Measurements from ENCODE around the gene BARX1.

BARX1 gene

GRCh38 chr9:93948441-93949072 lies 6.6 kb downstream of the BARX1 start:
- no peaks in the 10 kb centered on the region for H3K9me2 ChIP-seq (replicated peaks; ENCODE audit: insufficient read depth, low read length)
- no peaks in the 10 kb centered on the region for H3K9me3 ChIP-seq (ENCODE audit: insufficient read depth, low read length)
- TF ChIP-seq, protein P1, sequence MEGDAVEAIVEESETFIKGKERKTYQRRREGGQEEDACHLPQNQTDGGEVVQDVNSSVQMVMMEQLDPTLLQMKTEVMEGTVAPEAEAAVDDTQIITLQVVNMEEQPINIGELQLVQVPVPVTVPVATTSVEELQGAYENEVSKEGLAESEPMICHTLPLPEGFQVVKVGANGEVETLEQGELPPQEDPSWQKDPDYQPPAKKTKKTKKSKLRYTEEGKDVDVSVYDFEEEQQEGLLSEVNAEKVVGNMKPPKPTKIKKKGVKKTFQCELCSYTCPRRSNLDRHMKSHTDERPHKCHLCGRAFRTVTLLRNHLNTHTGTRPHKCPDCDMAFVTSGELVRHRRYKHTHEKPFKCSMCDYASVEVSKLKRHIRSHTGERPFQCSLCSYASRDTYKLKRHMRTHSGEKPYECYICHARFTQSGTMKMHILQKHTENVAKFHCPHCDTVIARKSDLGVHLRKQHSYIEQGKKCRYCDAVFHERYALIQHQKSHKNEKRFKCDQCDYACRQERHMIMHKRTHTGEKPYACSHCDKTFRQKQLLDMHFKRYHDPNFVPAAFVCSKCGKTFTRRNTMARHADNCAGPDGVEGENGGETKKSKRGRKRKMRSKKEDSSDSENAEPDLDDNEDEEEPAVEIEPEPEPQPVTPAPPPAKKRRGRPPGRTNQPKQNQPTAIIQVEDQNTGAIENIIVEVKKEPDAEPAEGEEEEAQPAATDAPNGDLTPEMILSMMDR (IDR thresholded peaks at IDR 0.05; ENCODE audit: insufficient read depth, low read length, poor library complexity, severe bottlenecking), result no peak
- TF ChIP-seq EZH2phosphoT487 (conservative IDR thresholded peaks at IDR 0.05; ENCODE audit: low read length), result no peak
- H3K9ac ChIP-seq (ENCODE audit: low read length), result no peak overlapping the region
- H3K4me2 ChIP-seq (ENCODE audit: low read depth, low read length, poor library complexity, severe bottlenecking), result no peak overlapping the region
- H3K4me3 ChIP-seq (ENCODE audit: insufficient read depth, low read length, poor library complexity, severe bottlenecking), result no peak overlapping the region
- no peaks in the 10 kb centered on the region for H3K79me2 ChIP-seq (ENCODE audit: insufficient read depth, low read length)
- H3K36me3 ChIP-seq (ENCODE audit: low read length), result no peaks in the 10 kb centered on the region
- no peaks in the 10 kb centered on the region for H3K27me3 ChIP-seq (ENCODE audit: low read length)
- H3K27ac ChIP-seq (ENCODE audit: low read depth, low read length), result no peak overlapping the region
- no peaks in the 10 kb centered on the region for H3F3A ChIP-seq (ENCODE audit: insufficient read depth)
- H2AFZ ChIP-seq (ENCODE audit: low read depth, low read length, severe bottlenecking), result no peak overlapping the region
- no peaks in the 10 kb centered on the region for H4K20me1 ChIP-seq (ENCODE audit: low read depth, low read length)

DNA sequence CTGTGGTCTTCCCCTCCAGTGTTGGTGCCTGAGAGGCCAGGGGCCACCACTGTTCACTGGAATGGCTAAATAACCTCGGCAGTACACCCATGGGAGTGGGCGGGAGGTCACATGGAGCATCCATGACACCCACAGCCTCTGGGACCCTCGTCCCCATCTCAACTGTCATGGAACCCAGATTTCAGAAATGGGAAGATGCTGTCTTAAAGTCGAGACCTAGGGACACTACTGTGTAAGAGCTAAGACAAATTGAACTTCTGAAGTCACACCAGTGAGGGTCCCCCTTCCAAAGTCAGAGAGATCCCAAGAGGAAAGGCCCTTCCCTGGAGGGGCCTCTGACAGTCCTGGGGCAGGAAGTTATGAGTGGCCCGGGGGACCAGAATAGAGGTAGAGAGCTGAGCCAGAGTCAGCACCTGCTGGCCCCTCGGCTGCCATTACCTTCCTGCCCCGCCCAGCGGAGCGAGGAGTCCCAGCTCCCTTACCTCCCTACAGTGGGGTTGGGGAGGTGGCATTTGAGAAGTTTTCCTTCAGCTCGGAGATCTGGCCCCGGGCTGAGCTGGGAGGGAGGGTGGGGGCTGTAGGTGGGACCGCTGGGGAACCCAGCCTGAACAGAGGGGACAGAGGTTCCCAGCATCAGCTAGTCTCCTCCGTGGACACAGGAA lies 7.6 kb downstream of the BARX1 start:
- no peaks in the 10 kb centered on the region for H3K9me3 ChIP-seq (ENCODE audit: insufficient read depth, low read length)
- no peaks in the 10 kb centered on the region for H3F3A ChIP-seq (ENCODE audit: insufficient read depth)
- no peaks in the 10 kb centered on the region for H4K20me1 ChIP-seq (ENCODE audit: low read depth, low read length)
- H3K27ac ChIP-seq (ENCODE audit: low read depth, low read length), result no peak overlapping the region
- TF ChIP-seq, protein P1 (IDR thresholded peaks at IDR 0.05; ENCODE audit: insufficient read depth, low read length, poor library complexity, severe bottlenecking), result no peak
- TF ChIP-seq EZH2phosphoT487 (conservative IDR thresholded peaks at IDR 0.05; ENCODE audit: low read length), result no peak
- H3K79me2 ChIP-seq (ENCODE audit: insufficient read depth, low read length), result no peaks in the 10 kb centered on the region
- no peak overlapping the region for H3K9ac ChIP-seq (ENCODE audit: low read length)
- H3K4me2 ChIP-seq (ENCODE audit: low read depth, low read length, poor library complexity, severe bottlenecking), result no peak overlapping the region
- no peaks in the 10 kb centered on the region for H3K9me2 ChIP-seq (replicated peaks; ENCODE audit: insufficient read depth, low read length)
- H2AFZ ChIP-seq (ENCODE audit: low read depth, low read length, severe bottlenecking), result no peak overlapping the region
- H3K27me3 ChIP-seq (ENCODE audit: low read length), result no peaks in the 10 kb centered on the region
- no peaks in the 10 kb centered on the region for H3K36me3 ChIP-seq (ENCODE audit: low read length)
- no peak overlapping the region for H3K4me3 ChIP-seq (ENCODE audit: insufficient read depth, low read length, poor library complexity, severe bottlenecking)

DNA sequence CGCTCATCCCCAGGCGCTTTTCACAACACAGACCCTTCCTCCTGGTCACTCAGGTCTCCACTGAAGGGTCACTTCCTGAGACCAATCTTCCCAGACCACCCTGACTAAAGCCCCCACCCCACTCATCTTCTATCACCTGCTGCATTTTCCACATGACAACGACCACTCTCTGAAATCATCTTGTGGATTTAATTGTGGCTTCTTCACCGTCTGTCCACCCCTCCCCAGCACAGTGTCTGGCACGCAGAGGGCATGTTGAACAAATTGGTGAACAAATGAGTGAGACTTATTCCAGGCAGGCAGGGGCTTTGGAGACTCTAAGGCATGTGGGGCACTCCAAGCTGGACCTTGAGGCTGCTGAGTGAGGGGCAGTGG lies 8.8 kb downstream of the BARX1 start:
- H2AFZ ChIP-seq (ENCODE audit: low read depth, low read length, severe bottlenecking), result no peak overlapping the region
- no peak overlapping the region for H3K4me2 ChIP-seq (ENCODE audit: low read depth, low read length, poor library complexity, severe bottlenecking)
- TF ChIP-seq EZH2phosphoT487 (conservative IDR thresholded peaks at IDR 0.05; ENCODE audit: low read length), result no peak
- TF ChIP-seq, protein P1 (IDR thresholded peaks at IDR 0.05; ENCODE audit: insufficient read depth, low read length, poor library complexity, severe bottlenecking), result no peak
- no peak overlapping the region for H3K9ac ChIP-seq (ENCODE audit: low read length)
- H4K20me1 ChIP-seq (ENCODE audit: low read depth, low read length), result no peaks in the 10 kb centered on the region
- no peaks in the 10 kb centered on the region for H3F3A ChIP-seq (ENCODE audit: insufficient read depth)
- H3K27me3 ChIP-seq (ENCODE audit: low read length), result no peaks in the 10 kb centered on the region
- no peak overlapping the region for H3K27ac ChIP-seq (ENCODE audit: low read depth, low read length)
- no peaks in the 10 kb centered on the region for H3K9me3 ChIP-seq (ENCODE audit: insufficient read depth, low read length)
- H3K4me3 ChIP-seq (ENCODE audit: insufficient read depth, low read length, poor library complexity, severe bottlenecking), result no peak overlapping the region
- no peaks in the 10 kb centered on the region for H3K79me2 ChIP-seq (ENCODE audit: insufficient read depth, low read length)
- H3K9me2 ChIP-seq (replicated peaks; ENCODE audit: insufficient read depth, low read length), result no peaks in the 10 kb centered on the region
- no peaks in the 10 kb centered on the region for H3K36me3 ChIP-seq (ENCODE audit: low read length)
